22Rv1 (cell line): ENCODE data around the gene RPA1.

Experiments
- ZFX ChIP-seq: fragments of 450-650 bp; IDR thresholded peaks from 2 replicates; pipeline ENCODE4 v1.6.1; 2017; ENCODE audit warnings: antibody characterized with exemption, borderline replicate concordance
- TF ChIP-seq, protein P1 (sequence below): fragments of 450-650 bp; IDR thresholded peaks from 2 replicates; pipeline ENCODE4 v1.5.1; 2017; ENCODE audit warnings: mild to moderate bottlenecking

GRCh38 chr17:1796800-1797199 is 33.0 kb upstream of the RPA1 start:
- TF ChIP-seq, protein P1, sequence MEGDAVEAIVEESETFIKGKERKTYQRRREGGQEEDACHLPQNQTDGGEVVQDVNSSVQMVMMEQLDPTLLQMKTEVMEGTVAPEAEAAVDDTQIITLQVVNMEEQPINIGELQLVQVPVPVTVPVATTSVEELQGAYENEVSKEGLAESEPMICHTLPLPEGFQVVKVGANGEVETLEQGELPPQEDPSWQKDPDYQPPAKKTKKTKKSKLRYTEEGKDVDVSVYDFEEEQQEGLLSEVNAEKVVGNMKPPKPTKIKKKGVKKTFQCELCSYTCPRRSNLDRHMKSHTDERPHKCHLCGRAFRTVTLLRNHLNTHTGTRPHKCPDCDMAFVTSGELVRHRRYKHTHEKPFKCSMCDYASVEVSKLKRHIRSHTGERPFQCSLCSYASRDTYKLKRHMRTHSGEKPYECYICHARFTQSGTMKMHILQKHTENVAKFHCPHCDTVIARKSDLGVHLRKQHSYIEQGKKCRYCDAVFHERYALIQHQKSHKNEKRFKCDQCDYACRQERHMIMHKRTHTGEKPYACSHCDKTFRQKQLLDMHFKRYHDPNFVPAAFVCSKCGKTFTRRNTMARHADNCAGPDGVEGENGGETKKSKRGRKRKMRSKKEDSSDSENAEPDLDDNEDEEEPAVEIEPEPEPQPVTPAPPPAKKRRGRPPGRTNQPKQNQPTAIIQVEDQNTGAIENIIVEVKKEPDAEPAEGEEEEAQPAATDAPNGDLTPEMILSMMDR: no peak
- TF ChIP-seq ZFX: no peak
